Activated CD4-positive, alpha-beta T cell treated with anti-CD3 and anti-CD28 coated beads for 4 hours (primary cell): Measurements from ENCODE around the gene MTRFR.

Experiments
- DNase-seq, 2 donors: peaks; one replicate each; pipeline ENCODE4 v3.0.0-alpha.2; 2020

The MTRFR gene

GRCh38 chr12:123271001-123271668, 37.9 kb downstream of the MTRFR start:
- DNase-seq, result peak; percentile 76 to 77

GRCh38 chr12:123273166-123273565, 39.9 kb downstream of the MTRFR start:
- DNase-seq, result no peak

GRCh38 chr12:123278101-123278627, 44.9 kb downstream of the MTRFR start:
- DNase-seq, result no peak

- no peak for DNase-seq
Measured at GRCh38 chr12:123280971-123281370, 47.7 kb downstream of the MTRFR start.

GRCh38 chr12:123282111-123282510, 48.9 kb downstream of the MTRFR start:
- no peak for DNase-seq

GRCh38 chr12:123283461-123283860, 50.2 kb downstream of the MTRFR start:
- no peak for DNase-seq

GRCh38 chr12:123284669-123285068, 51.4 kb downstream of the MTRFR start:
- no peak for DNase-seq

GRCh38 chr12:123286652-123287373, 53.6 kb downstream of the MTRFR start:
- no peak for DNase-seq

GRCh38 chr12:123288751-123289346, 55.6 kb downstream of the MTRFR start:
- DNase-seq, result no peak

GRCh38 chr12:123289911-123290310, 56.7 kb downstream of the MTRFR start:
- DNase-seq, result no peak

- no peak for DNase-seq
Measured at GRCh38 chr12:123293178-123293760, 60.0 kb downstream of the MTRFR start.

- no peak for DNase-seq
Measured at GRCh38 chr12:123305136-123305535, 71.9 kb downstream of the MTRFR start.

- no peak for DNase-seq
Measured at GRCh38 chr12:123306200-123306599, 73.0 kb downstream of the MTRFR start.
